Body of pancreas (tissue), 4 donors: ENCODE measurements around the gene USP33.

ENCODE experiments used
- POLR2A ChIP-seq, 3 donors: fragments of 450-650 bp; IDR thresholded peaks; one replicate each; pipeline ENCODE4 v1.6.1; 2016; ENCODE audit warnings: antibody characterized with exemption in 3 of 3, mild to moderate bottlenecking in 2 of 3
- TF ChIP-seq, protein P1 (sequence below), 7 experiments: fragments of 450-650 bp in 4 of 7; fragments of 200-600 bp in 3 of 7; sonication (generic) in 3 of 7; IDR thresholded peaks; one replicate each; pipeline ENCODE4 v1.5.1; 2016 to 2019; ENCODE audit warnings: antibody characterized with exemption in 7 of 7

DNA sequence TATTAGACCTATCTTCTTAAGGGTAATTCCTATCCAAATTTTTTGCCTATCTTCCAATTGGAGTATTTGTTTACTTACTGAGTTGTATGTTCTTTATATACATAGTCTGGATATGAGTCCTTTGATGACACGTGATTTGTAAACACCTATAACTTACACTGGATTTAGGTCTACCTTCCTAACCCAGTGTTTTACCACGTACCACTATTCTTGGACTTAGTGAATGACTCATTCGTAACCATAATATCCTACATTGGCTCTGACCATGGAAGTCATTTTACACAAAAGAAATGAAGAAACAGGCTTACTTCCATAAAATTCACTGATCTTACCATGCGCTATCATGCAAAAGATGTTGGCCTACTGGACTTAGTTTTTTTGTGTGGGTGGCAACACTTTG lies 53.3 kb downstream of the USP33 start:
- TF ChIP-seq, protein P1, sequence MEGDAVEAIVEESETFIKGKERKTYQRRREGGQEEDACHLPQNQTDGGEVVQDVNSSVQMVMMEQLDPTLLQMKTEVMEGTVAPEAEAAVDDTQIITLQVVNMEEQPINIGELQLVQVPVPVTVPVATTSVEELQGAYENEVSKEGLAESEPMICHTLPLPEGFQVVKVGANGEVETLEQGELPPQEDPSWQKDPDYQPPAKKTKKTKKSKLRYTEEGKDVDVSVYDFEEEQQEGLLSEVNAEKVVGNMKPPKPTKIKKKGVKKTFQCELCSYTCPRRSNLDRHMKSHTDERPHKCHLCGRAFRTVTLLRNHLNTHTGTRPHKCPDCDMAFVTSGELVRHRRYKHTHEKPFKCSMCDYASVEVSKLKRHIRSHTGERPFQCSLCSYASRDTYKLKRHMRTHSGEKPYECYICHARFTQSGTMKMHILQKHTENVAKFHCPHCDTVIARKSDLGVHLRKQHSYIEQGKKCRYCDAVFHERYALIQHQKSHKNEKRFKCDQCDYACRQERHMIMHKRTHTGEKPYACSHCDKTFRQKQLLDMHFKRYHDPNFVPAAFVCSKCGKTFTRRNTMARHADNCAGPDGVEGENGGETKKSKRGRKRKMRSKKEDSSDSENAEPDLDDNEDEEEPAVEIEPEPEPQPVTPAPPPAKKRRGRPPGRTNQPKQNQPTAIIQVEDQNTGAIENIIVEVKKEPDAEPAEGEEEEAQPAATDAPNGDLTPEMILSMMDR (IDR thresholded peaks at IDR 0.05), result no peak
- no peak for TF ChIP-seq POLR2A (IDR thresholded peaks at IDR 0.05)
